Transverse colon (tissue), 4 donors: ENCODE results near the gene LAMA3. TPM values are rescaled to one million over a fixed set of nuclear protein-coding genes. Genes with fewer than 3 reads are reported as not detected.

ENCODE experiments used
- DNase-seq: peaks from one replicate; pipeline ENCODE4 v3.0.0-alpha.2; 2019
- H3K27ac ChIP-seq, 4 donors: fragments of 200-600 bp; sonication (generic); 2 replicates each; pipeline ENCODE4 v1.5.1; 2016 to 2018; ENCODE audit warnings: inconsistent platforms in 4 of 4
- H3K27me3 ChIP-seq: fragments of 200-600 bp; sonication (generic); 2 replicates; pipeline ENCODE4 v1.5.1; 2017; ENCODE audit warnings: inconsistent platforms
- H3K36me3 ChIP-seq, 4 donors: fragments of 200-600 bp; sonication (generic); 2 replicates each; pipeline ENCODE4 v1.5.1; 2017 to 2019; ENCODE audit warnings: inconsistent platforms in 4 of 4
- H3K4me1 ChIP-seq, 4 donors: fragments of 200-600 bp; sonication (generic); 2 replicates each; pipeline ENCODE4 v1.5.1; 2017 to 2020; ENCODE audit warnings: inconsistent platforms in 4 of 4
- H3K4me3 ChIP-seq, 4 donors: fragments of 200-600 bp; sonication (generic); 1 replicate in 1 of 4; 2 replicates in 3 of 4; pipeline versions ENCODE4 v1.5.1 to v1.6.1; 2017 to 2019; ENCODE audit warnings: inconsistent platforms in 4 of 4
- H3K9me3 ChIP-seq, 2 donors: fragments of 200-600 bp; sonication (generic); 2 replicates each; pipeline ENCODE4 v1.5.1; 2017 to 2019; ENCODE audit warnings: inconsistent platforms in 2 of 2
- CTCF ChIP-seq, 5 experiments: fragments of 200-600 bp in 3 of 5; fragments of 450-650 bp in 2 of 5; sonication (generic) in 3 of 5; IDR thresholded peaks; 1 replicate in 2 of 5; 2 replicates in 3 of 5; pipeline ENCODE4 v1.5.1; 2016 to 2017; ENCODE audit warnings: antibody characterized with exemption in 5 of 5, inconsistent platforms in 3 of 5, mild to moderate bottlenecking in 2 of 5, moderate library complexity in 1 of 5
- EP300 ChIP-seq: sonication (generic); formaldehyde crosslinking; IDR thresholded peaks from one replicate; pipeline ENCODE4 v1.6.1; 2017; ENCODE audit warnings: antibody characterized with exemption, low read depth
- POLR2A ChIP-seq: fragments of 450-650 bp; IDR thresholded peaks from one replicate; pipeline ENCODE4 v1.6.1; 2016; ENCODE audit warnings: antibody characterized with exemption, mild to moderate bottlenecking, moderate library complexity
- POLR2AphosphoS5 ChIP-seq, 3 donors: sonication (generic); formaldehyde crosslinking; IDR thresholded peaks; one replicate each; pipeline ENCODE4 v1.6.1; 2016; ENCODE audit warnings: antibody characterized with exemption in 3 of 3
- WGBS, 2 donors: methylation state at CpG; one replicate each; pipeline ENCODE4 v1.1.5; 2018; ENCODE audit warnings: low coverage in 1 of 2; 5-methylcytosine and 5-hydroxymethylcytosine counted together
- in situ Hi-C, 4 donors: fragments of 200-750 bp; cut with MboI; loops; one replicate each; pipeline versions ENCODE4 v1.15.0 to v1.15.1; 2017; ENCODE audit warnings: low sequenced_read_pairs in 3 of 4, low pct_ligation_motif_present in 1 of 4, low pct_unique_long_range_greater_than_20kb in 1 of 4
- intact Hi-C: fragments of 100-400 bp; cut with DNase I; formaldehyde crosslinking; loops from one replicate; pipeline ENCODE4 v1.15.1; 2023; ENCODE audit warnings: low total_unique reads
- total RNA-seq, 4 donors: library from RNA; depleted of rRNA; stranded (reverse); fragments of >200 nt; gene quantifications; one replicate each; pipeline ENCODE4 v1.1.0, GENCODE V29; 2016

The LAMA3 gene
- total RNA-seq, 4 donors from 2014 or later = 17.5 to 71.8 (median 47.4) TPM

GRCh38 chr18:23850215-23850614 lies 161.0 kb downstream of the LAMA3 start:
- peaks cover 0 to 24% (median 0%) of the 10 kb centered on the region in 4 donors for H3K4me1 ChIP-seq
- intact Hi-C loops (no loop called here), in situ Hi-C loops (no loop called here)
- no peaks in the 10 kb centered on the region for H3K36me3 ChIP-seq
- DNase-seq = no peak
- H3K4me3 ChIP-seq = no peak overlapping the region
- 81 to 84% methylated on average over 3 of the region's 3 CpGs for whole genome bisulfite sequencing, 2 donors
- no peak overlapping the region for H3K27ac ChIP-seq
- TF ChIP-seq POLR2A = no peak
- TF ChIP-seq POLR2AphosphoS5 (IDR thresholded peaks at IDR 0.05) = no peak
- no peak for TF ChIP-seq EP300
- no peak for TF ChIP-seq CTCF (IDR thresholded peaks at IDR 0.05)
- no peaks in the 10 kb centered on the region for H3K27me3 ChIP-seq
- H3K9me3 ChIP-seq = no peaks in the 10 kb centered on the region

GRCh38 chr18:23851470-23852002 lies 162.3 kb downstream of the LAMA3 start:
- H3K4me3 ChIP-seq = no peak overlapping the region
- no peaks in the 10 kb centered on the region for H3K9me3 ChIP-seq
- no peaks in the 10 kb centered on the region for H3K36me3 ChIP-seq
- DNase-seq = no peak
- intact Hi-C loops = no loop called here
- no peak overlapping the region for H3K27ac ChIP-seq
- TF ChIP-seq POLR2A (no peak), CTCF (IDR thresholded peaks at IDR 0.05) (no peak), EP300 (no peak), POLR2AphosphoS5 (IDR thresholded peaks at IDR 0.05) (no peak)
- WGBS, 2 donors = 80 to 81% methylated on average over 2 to 3 of the region's 3 CpGs
- in situ Hi-C loops = no loop called here
- H3K4me1 ChIP-seq = peaks cover 0 to 24% (median 0%) of the 10 kb centered on the region in 4 donors
- no peaks in the 10 kb centered on the region for H3K27me3 ChIP-seq

- no peaks in the 10 kb centered on the region for H3K27me3 ChIP-seq
- H3K4me1 ChIP-seq = peaks cover 0 to 24% (median 0%) of the 10 kb centered on the region in 4 donors
- in situ Hi-C loops (no loop called here), intact Hi-C loops (no loop called here)
- H3K4me3 ChIP-seq = no peak overlapping the region
- H3K27ac ChIP-seq = no peak overlapping the region
- DNase-seq = no peak
- TF ChIP-seq EP300 (no peak), POLR2AphosphoS5 (IDR thresholded peaks at IDR 0.05) (no peak), POLR2A (no peak), CTCF (IDR thresholded peaks at IDR 0.05) (no peak)
- WGBS, 2 donors = 87 to 89% methylated on average over 4 of the region's 4 CpGs
- H3K9me3 ChIP-seq = no peaks in the 10 kb centered on the region
- H3K36me3 ChIP-seq = no peaks in the 10 kb centered on the region
Measured at GRCh38 chr18:23852236-23853045, 163.2 kb downstream of the LAMA3 start.

GRCh38 chr18:23853448-23854195 lies 164.4 kb downstream of the LAMA3 start:
- intact Hi-C loops = no loop called here
- in situ Hi-C loops = no loop called here
- H3K9me3 ChIP-seq = no peaks in the 10 kb centered on the region
- H3K4me3 ChIP-seq = no peak overlapping the region
- no peak overlapping the region for H3K27ac ChIP-seq
- H3K4me1 ChIP-seq = peaks cover 0 to 24% (median 0%) of the 10 kb centered on the region in 4 donors
- H3K27me3 ChIP-seq = no peaks in the 10 kb centered on the region
- 78 to 90% methylated on average over 3 to 8 of the region's 8 CpGs for WGBS, 2 donors
- no peak for DNase-seq
- TF ChIP-seq EP300 (no peak), POLR2A (no peak), CTCF (IDR thresholded peaks at IDR 0.05) (no peak), POLR2AphosphoS5 (IDR thresholded peaks at IDR 0.05) (no peak)
- no peaks in the 10 kb centered on the region for H3K36me3 ChIP-seq
